Nephron (organoid): Measurements from ENCODE around the gene ANKRD11.

Experiments used
- H3K27ac Mint-ChIP-seq, 3 experiments: 2 replicates each; pipeline ENCODE4 v1.8.0; 2020; ENCODE audit warnings: mixed read lengths in 3 of 3, mild to moderate bottlenecking in 2 of 3, moderate library complexity in 1 of 3
- H3K27me3 Mint-ChIP-seq: 2 replicates; pipeline ENCODE4 v1.8.0; 2021; ENCODE audit warnings: low read depth, mild to moderate bottlenecking, moderate library complexity, mixed read lengths
- H3K36me3 Mint-ChIP-seq: 2 replicates; pipeline ENCODE4 v1.8.0; 2020; ENCODE audit warnings: low read depth, mixed read lengths
- H3K4me1 Mint-ChIP-seq: 2 replicates; pipeline ENCODE4 v1.8.0; 2020; ENCODE audit warnings: mixed read lengths
- H3K4me3 Mint-ChIP-seq, 3 experiments: 2 replicates each; pipeline ENCODE4 v1.8.0; 2020; ENCODE audit warnings: mild to moderate bottlenecking in 3 of 3, mixed read lengths in 3 of 3, moderate library complexity in 2 of 3
- H3K9me3 Mint-ChIP-seq: 2 replicates; pipeline ENCODE4 v1.8.0; 2020; ENCODE audit warnings: mixed read lengths
- CTCF ChIP-seq, 3 experiments: fragments of 200-600 bp; sonication (generic); IDR thresholded peaks; one replicate each; pipeline ENCODE4 v1.5.0; 2021; ENCODE audit warnings: antibody characterized with exemption in 3 of 3; ENCODE audit not compliant: unreplicated experiment in 3 of 3

The ANKRD11 gene

GRCh38 chr16:89523680-89524344, 33.5 kb upstream of the ANKRD11 start:
- H3K36me3 Mint-ChIP-seq, result peaks cover 80% of the 10 kb centered on the region
- no peak for TF ChIP-seq CTCF (IDR thresholded peaks at IDR 0.05; ENCODE audit: unreplicated experiment in 3 of 3)
- no peaks in the 10 kb centered on the region for H3K27me3 Mint-ChIP-seq
- no peaks in the 10 kb centered on the region for H3K4me1 Mint-ChIP-seq
- H3K4me3 Mint-ChIP-seq, result no peak overlapping the region
- no peak overlapping the region for H3K27ac Mint-ChIP-seq
- no peaks in the 10 kb centered on the region for H3K9me3 Mint-ChIP-seq

GRCh38 chr16:89522287-89522686, 31.9 kb upstream of the ANKRD11 start:
- H3K27me3 Mint-ChIP-seq, result no peaks in the 10 kb centered on the region
- H3K4me3 Mint-ChIP-seq, result no peak overlapping the region
- peaks cover 84% of the 10 kb centered on the region for H3K36me3 Mint-ChIP-seq
- H3K9me3 Mint-ChIP-seq, result no peaks in the 10 kb centered on the region
- TF ChIP-seq CTCF (IDR thresholded peaks at IDR 0.05; ENCODE audit: unreplicated experiment in 3 of 3), result no peak
- H3K4me1 Mint-ChIP-seq, result no peaks in the 10 kb centered on the region
- no peak overlapping the region for H3K27ac Mint-ChIP-seq

GRCh38 chr16:89519881-89520280, 29.5 kb upstream of the ANKRD11 start:
- Mint-ChIP-seq H3K36me3 (peaks cover 79% of the 10 kb centered on the region), H3K4me3 (no peak overlapping the region), H3K27ac (no peak overlapping the region), H3K9me3 (no peaks in the 10 kb centered on the region), H3K4me1 (no peaks in the 10 kb centered on the region), H3K27me3 (no peaks in the 10 kb centered on the region)
- no peak for TF ChIP-seq CTCF (IDR thresholded peaks at IDR 0.05; ENCODE audit: unreplicated experiment in 3 of 3)

- Mint-ChIP-seq H3K36me3 (peaks cover 73% of the 10 kb centered on the region), H3K27me3 (no peaks in the 10 kb centered on the region), H3K4me3 (no peak overlapping the region), H3K4me1 (no peaks in the 10 kb centered on the region), H3K27ac (no peak overlapping the region), H3K9me3 (no peaks in the 10 kb centered on the region)
- TF ChIP-seq CTCF (IDR thresholded peaks at IDR 0.05; ENCODE audit: unreplicated experiment in 3 of 3), result no peak
These were observed 26.8 kb upstream of the ANKRD11 start for GRCh38 chr16:89517128-89517527.

- H3K27me3 Mint-ChIP-seq, result no peaks in the 10 kb centered on the region
- H3K4me1 Mint-ChIP-seq, result no peaks in the 10 kb centered on the region
- no peaks in the 10 kb centered on the region for H3K9me3 Mint-ChIP-seq
- no peak overlapping the region for H3K4me3 Mint-ChIP-seq
- H3K36me3 Mint-ChIP-seq, result peaks cover 40% of the 10 kb centered on the region
- TF ChIP-seq CTCF (IDR thresholded peaks at IDR 0.05; ENCODE audit: unreplicated experiment in 3 of 3), result no peak
- H3K27ac Mint-ChIP-seq, result no peak overlapping the region
These were observed 22.1 kb upstream of the ANKRD11 start for GRCh38 chr16:89512453-89512852.

GRCh38 chr16:89511374-89511773, 21.0 kb upstream of the ANKRD11 start:
- Mint-ChIP-seq H3K4me3 (peak overlapping the region; percentile 32 to 57 (median 32)), H3K27ac (no peak overlapping the region), H3K36me3 (peaks cover 29% of the 10 kb centered on the region), H3K9me3 (no peaks in the 10 kb centered on the region), H3K4me1 (peaks cover 5% of the 10 kb centered on the region), H3K27me3 (peaks cover 3% of the 10 kb centered on the region)
- TF ChIP-seq CTCF (IDR thresholded peaks at IDR 0.05; ENCODE audit: unreplicated experiment in 3 of 3), result no peak
